PC-9 (cell line): ENCODE results near the gene RFLNA. TPM values are rescaled to one million over a fixed set of nuclear protein-coding genes. Genes with fewer than 3 reads are reported as not detected.

Experiments used
- BruUV-seq: library from RNA; stranded (reverse); fragments of 400-500 nt; replicated peaks from 2 replicates; lab custom pipeline; 2021; lab: Mats Ljungman, UMichigan
- CTCF ChIA-PET: fragments of 300-600 bp; sonication (Branson Sonifier 250); formaldehyde crosslinking; loops from one replicate; lab custom pipeline; 2022; ENCODE audit warnings: antibody characterized with exemption; lab: Charles Lee
- POLR2A ChIA-PET: fragments of 300-600 bp; sonication (Branson Sonifier 250); formaldehyde crosslinking; loops from one replicate; lab custom pipeline; 2022; ENCODE audit warnings: antibody characterized with exemption; ENCODE audit not compliant: unreplicated experiment; lab: Charles Lee
- DNase-seq, 2 experiments: peaks; one replicate each; pipeline versions ENCODE4 v3.0.0 to v3.0.0-alpha.2; 2015 to 2022; ENCODE audit warnings: mixed read lengths in 1 of 2
- H2AFZ ChIP-seq: fragments of 200-600 bp; sonication (generic); 2 replicates; pipeline ENCODE4 v1.8.1; 2017; ENCODE audit warnings: antibody characterized with exemption
- H3F3A ChIP-seq: fragments of 200-600 bp; sonication (generic); 2 replicates; pipeline ENCODE4 v1.8.1; 2017; ENCODE audit warnings: antibody characterized with exemption, mild to moderate bottlenecking, low read depth; ENCODE audit not compliant: insufficient read depth
- H3K27ac ChIP-seq: fragments of 200-600 bp; sonication (generic); 2 replicates; pipeline ENCODE4 v1.6.1; 2016; ENCODE audit warnings: mixed run types
- H3K27me3 ChIP-seq: fragments of 200-600 bp; sonication (generic); 2 replicates; pipeline ENCODE4 v1.6.1; 2016; ENCODE audit warnings: low read depth, mixed run types; ENCODE audit not compliant: insufficient read depth
- H3K36me3 ChIP-seq: fragments of 200-600 bp; sonication (generic); 2 replicates; pipeline ENCODE4 v1.6.1; 2016; ENCODE audit warnings: low read depth, mixed run types
- H3K4me1 ChIP-seq: fragments of 200-600 bp; sonication (generic); replicated peaks from 2 replicates; pipeline ENCODE4 v1.6.1; 2016; ENCODE audit warnings: mixed run types; ENCODE audit not compliant: insufficient read depth
- H3K4me2 ChIP-seq: fragments of 200-600 bp; sonication (generic); 2 replicates; pipeline ENCODE4 v1.6.1; 2017; ENCODE audit warnings: mixed run types
- H3K4me3 ChIP-seq: fragments of 200-600 bp; sonication (generic); 2 replicates; pipeline ENCODE4 v1.6.1; 2016; ENCODE audit warnings: mixed run types
- H3K79me2 ChIP-seq: fragments of 200-600 bp; sonication (generic); 2 replicates; pipeline ENCODE4 v1.6.1; 2017; ENCODE audit warnings: low read depth, mixed run types
- H3K9me2 ChIP-seq: fragments of 200-600 bp; sonication (generic); 2 replicates; pipeline ENCODE4 v1.8.1; 2017; ENCODE audit warnings: mild to moderate bottlenecking; ENCODE audit not compliant: insufficient read depth
- H3K9me3 ChIP-seq: fragments of 200-600 bp; sonication (generic); 2 replicates; pipeline ENCODE4 v1.8.1; 2016; ENCODE audit warnings: low read depth; ENCODE audit not compliant: insufficient read depth
- H4K20me1 ChIP-seq: fragments of 200-600 bp; sonication (generic); 2 replicates; pipeline ENCODE4 v1.8.1; 2017; ENCODE audit not compliant: insufficient read depth
- EZH2 ChIP-seq: fragments of 200-600 bp; sonication (generic); IDR thresholded peaks from 2 replicates; pipeline ENCODE4 v1.8.0; 2017; ENCODE audit warnings: antibody characterized with exemption, low read depth
- intact Hi-C: fragments of 100-400 bp; cut with micrococcal nuclease; formaldehyde crosslinking; loops from one replicate; pipeline ENCODE4 v1.10.0; 2022; ENCODE audit not compliant: unreplicated experiment
- total RNA-seq: library from RNA; stranded (reverse); gene quantifications from 2 replicates; pipeline ENCODE4 v1.2.3, GENCODE V29; 2021
- TF ChIP-seq, protein P1 (sequence below): fragments of 200-600 bp; sonication (generic); conservative IDR thresholded peaks from 2 replicates; pipeline ENCODE4 v1.6.1; 2017; ENCODE audit warnings: mixed run types, antibody characterized with exemption, mild to moderate bottlenecking, moderate library complexity

The RFLNA gene
- total RNA-seq, 1 experiment from 2014 or later = not detected

DNA sequence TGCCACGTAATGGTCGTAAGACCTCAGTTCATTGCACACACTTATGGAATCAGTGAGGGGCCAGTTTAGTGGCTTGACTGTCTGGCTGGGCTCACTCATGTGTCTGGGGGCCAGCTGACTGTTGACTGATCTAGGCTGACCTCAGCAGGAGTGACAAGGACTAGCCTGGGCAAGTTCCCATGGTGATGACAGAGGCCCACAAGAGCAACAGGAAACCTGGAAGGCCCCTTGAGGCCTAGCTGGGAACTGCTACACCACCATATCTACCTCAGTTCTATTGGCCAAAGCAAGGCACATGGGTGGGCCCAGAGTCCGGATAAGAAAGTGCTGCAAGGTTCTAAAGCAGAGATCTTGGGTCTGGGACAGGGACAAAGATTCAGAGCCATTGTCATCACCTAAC, 21.3 kb upstream of the RFLNA start:
- CTCF ChIA-PET = no interaction called here
- no peaks in the 10 kb centered on the region for H3K36me3 ChIP-seq
- no peak for DNase-seq
- TF ChIP-seq, protein P1, sequence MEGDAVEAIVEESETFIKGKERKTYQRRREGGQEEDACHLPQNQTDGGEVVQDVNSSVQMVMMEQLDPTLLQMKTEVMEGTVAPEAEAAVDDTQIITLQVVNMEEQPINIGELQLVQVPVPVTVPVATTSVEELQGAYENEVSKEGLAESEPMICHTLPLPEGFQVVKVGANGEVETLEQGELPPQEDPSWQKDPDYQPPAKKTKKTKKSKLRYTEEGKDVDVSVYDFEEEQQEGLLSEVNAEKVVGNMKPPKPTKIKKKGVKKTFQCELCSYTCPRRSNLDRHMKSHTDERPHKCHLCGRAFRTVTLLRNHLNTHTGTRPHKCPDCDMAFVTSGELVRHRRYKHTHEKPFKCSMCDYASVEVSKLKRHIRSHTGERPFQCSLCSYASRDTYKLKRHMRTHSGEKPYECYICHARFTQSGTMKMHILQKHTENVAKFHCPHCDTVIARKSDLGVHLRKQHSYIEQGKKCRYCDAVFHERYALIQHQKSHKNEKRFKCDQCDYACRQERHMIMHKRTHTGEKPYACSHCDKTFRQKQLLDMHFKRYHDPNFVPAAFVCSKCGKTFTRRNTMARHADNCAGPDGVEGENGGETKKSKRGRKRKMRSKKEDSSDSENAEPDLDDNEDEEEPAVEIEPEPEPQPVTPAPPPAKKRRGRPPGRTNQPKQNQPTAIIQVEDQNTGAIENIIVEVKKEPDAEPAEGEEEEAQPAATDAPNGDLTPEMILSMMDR = peak; percentile 44; the same call in 1 of the 2 replicates
- no peak for TF ChIP-seq EZH2
- no peaks in the 10 kb centered on the region for H4K20me1 ChIP-seq
- no peaks in the 10 kb centered on the region for H3K4me1 ChIP-seq
- POLR2A ChIA-PET = no interaction called here
- H3K9me3 ChIP-seq = no peaks in the 10 kb centered on the region
- no peaks in the 10 kb centered on the region for H3F3A ChIP-seq
- no peak overlapping the region for H3K4me2 ChIP-seq
- no TSS peak for BruUV-seq
- no peaks in the 10 kb centered on the region for H3K9me2 ChIP-seq
- no peak overlapping the region for H2AFZ ChIP-seq
- H3K79me2 ChIP-seq = no peaks in the 10 kb centered on the region
- H3K4me3 ChIP-seq = no peak overlapping the region
- intact Hi-C loops = no loop called here
- H3K27ac ChIP-seq = no peak overlapping the region
- peaks cover 88% of the 10 kb centered on the region for H3K27me3 ChIP-seq

DNA sequence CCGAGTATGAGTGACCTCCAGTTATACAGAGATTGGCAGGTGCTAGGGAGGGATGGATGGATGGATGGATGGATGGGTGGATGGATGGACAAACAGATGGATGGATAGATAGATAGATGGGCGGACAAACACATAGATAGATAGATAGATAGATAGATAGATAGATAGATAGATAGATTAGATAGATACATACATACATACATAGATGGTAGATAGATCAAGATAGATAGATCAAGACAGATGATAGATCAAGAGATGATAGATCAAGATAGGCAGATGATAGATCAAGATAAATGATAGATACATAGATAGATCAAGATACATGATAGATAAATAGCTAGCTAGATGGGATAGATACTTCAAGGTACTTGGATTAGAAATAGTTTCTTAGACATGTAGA, 18.6 kb upstream of the RFLNA start:
- no peaks in the 10 kb centered on the region for H3K9me2 ChIP-seq
- H3K4me3 ChIP-seq = no peak overlapping the region
- no peak overlapping the region for H2AFZ ChIP-seq
- POLR2A ChIA-PET = no interaction called here
- no peak overlapping the region for H3K4me2 ChIP-seq
- CTCF ChIA-PET = no interaction called here
- H3K9me3 ChIP-seq = no peaks in the 10 kb centered on the region
- H3K4me1 ChIP-seq = no peaks in the 10 kb centered on the region
- H3K27me3 ChIP-seq = peaks cover 91% of the 10 kb centered on the region
- intact Hi-C loops = no loop called here
- H3K36me3 ChIP-seq = no peaks in the 10 kb centered on the region
- TF ChIP-seq, protein P1 = no peak
- no peak for TF ChIP-seq EZH2
- H4K20me1 ChIP-seq = no peaks in the 10 kb centered on the region
- no peaks in the 10 kb centered on the region for H3F3A ChIP-seq
- H3K79me2 ChIP-seq = no peaks in the 10 kb centered on the region
- H3K27ac ChIP-seq = no peak overlapping the region
- no TSS peak for BruUV-seq
- no peak for DNase-seq

DNA sequence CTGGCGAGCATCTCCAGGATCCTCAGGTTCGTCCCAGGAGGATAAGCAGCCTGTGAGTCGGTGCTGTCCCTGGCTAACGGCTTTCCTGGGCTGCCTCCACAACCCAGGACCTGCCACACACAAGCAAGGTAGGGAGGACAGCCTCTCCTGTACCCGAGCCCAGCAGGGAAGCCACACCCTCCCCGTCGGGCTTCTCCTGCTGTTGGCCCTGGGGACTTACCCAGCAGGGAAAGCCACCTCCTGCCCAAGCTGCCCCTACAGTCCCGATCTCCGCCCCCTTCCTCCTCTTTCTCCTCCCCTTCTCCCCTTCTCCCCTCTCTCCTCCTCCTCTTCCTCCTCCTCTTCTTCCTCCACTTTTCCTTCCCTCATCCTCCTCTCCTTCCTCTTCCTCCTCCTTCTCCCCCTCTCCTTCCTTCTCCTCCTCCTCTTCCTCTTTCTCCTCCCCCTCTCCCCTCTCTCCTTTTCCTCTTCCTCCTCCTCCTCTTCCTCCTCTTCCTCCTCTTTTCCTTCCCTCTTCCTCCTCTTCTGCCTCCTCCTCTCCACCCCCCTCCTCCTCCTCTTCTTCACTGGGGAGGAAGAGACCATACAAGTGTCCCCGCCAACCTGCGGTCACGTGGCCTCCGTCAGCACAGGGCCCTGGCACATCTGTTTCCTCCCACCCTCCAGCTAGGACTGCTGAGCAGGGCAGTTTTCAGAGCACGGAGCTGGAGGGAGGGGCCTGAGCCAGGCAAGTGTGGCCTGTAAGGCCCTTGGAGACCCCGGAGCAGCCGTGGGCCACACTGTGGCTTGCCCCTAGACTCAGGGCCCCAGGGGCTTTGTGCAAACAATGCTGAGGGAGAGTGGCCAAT, 17.3 kb upstream of the RFLNA start:
- Histone ChIP-seq H3K4me2 (no peak overlapping the region), H3F3A (no peaks in the 10 kb centered on the region), H3K9me3 (no peaks in the 10 kb centered on the region), H3K4me3 (no peak overlapping the region), H3K79me2 (no peaks in the 10 kb centered on the region), H3K36me3 (no peaks in the 10 kb centered on the region), H3K27ac (no peak overlapping the region), H3K4me1 (no peaks in the 10 kb centered on the region), H4K20me1 (no peaks in the 10 kb centered on the region), H3K27me3 (peaks cover 93% of the 10 kb centered on the region), H3K9me2 (no peaks in the 10 kb centered on the region), H2AFZ (no peak overlapping the region)
- no TSS peak for BruUV-seq
- TF ChIP-seq EZH2 = no peak
- TF ChIP-seq, protein P1 = no peak
- ChIA-PET POLR2A (no interaction called here), CTCF (no interaction called here)
- DNase-seq = no peak
- intact Hi-C loops = no loop called here
